ENCODE results near the gene SLC29A1.
"Not testable (repeated sequence)": the region's sequence is repeated elsewhere in the genome, so short reads cannot be mapped to it uniquely, and the experiment has no call there.

SLC29A1 gene

DNA sequence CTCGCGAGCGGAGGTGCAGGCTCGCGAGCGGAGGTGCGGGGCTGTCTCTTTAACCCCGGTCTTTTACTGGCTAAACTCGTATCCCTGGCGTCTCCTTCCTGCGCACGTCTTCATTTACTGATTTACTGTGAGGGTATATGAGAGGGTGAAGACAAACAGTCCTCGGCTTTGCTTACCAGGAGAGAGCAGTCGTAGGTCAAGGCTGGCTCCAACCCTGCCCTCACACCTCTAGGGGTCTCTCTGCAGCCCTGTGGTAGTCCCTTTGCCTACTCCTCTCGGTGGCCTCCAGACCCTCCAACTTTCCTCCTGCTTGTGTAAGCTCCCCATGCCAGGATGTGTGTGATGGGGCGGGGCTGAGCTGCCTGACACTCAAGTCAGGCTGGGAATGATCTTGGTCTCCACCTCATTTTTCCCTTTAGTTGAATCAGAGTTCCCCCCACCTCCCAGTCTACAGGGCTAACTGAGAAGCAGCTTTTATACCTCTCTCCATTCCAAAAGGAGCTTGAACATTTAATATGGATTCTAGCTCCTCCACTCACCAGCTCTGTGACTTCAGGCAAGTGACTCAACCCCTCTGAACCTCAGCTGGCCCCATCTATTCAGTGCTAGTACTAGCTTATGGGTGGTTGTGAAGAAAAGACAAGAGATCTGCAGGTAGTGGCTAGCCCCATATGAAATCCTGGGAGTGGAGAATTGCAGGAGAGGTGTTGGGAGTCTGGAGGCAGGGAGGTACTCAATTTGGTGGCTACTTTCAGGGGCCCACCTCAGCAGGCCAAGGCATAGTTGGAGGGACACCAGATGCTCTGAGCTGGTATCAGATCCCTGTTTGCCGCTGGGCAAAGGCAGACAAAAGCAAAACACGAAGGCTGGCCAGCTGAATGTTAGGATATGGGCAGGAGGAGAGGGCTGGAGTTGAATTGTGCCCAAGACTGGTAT, 902 bp downstream of the SLC29A1 start:
- peak; percentile 34 for DNase-seq

DNA sequence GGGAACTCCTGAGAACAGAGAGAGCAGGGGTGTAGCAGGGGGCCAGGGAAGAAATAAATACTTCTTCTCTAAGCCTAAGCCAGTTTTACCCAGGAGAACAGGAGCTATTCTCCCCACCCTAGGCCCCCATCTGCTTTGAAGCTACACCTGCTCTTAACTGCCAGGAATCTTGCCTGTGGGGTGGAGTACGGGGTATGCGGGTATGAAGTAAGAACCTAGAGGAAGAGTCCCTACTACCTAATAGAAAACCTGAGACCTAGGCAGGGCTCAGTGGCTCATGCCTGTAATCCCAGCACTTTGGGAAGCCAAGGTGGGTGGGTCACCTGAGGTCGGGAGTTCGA, 1.5 kb downstream of the SLC29A1 start:
- no peak for DNase-seq

DNA sequence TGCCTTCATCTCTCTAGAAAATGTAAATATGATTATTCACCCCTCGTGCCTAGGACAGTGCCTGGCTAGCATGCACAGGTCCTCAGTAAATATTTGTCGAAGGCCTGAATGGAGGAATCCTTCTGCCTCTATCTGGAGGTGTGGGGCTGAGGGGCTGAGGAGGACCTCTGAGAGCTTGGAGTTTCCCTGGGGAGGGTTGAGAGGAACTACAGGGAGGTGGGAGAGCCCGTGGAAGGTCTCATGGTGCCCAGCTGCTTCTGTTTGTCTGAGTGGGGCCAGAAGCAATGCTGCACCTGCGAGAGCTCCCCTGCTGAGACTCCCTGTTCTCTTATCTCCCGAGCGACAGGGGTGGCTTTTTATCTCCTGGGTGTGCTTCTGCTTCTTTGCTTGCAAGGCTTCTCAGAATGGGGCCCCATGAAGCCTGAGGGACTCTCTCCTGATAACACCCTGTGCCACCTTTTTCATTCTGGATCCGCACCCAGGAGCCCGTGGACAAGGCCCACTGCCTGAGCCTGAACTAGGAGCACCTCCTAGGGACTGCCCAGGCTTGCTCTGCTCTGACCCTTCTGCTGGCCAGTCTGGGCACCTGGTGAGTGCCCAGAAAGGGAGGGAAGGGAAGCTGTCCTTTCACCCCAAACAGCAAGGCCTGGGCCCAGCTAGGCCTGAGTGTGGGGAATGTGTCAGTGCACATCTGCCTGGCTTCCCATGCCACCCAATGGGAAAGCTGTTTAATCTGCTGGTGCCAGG, 2.4 kb downstream of the SLC29A1 start:
- no peak for DNase-seq

DNA sequence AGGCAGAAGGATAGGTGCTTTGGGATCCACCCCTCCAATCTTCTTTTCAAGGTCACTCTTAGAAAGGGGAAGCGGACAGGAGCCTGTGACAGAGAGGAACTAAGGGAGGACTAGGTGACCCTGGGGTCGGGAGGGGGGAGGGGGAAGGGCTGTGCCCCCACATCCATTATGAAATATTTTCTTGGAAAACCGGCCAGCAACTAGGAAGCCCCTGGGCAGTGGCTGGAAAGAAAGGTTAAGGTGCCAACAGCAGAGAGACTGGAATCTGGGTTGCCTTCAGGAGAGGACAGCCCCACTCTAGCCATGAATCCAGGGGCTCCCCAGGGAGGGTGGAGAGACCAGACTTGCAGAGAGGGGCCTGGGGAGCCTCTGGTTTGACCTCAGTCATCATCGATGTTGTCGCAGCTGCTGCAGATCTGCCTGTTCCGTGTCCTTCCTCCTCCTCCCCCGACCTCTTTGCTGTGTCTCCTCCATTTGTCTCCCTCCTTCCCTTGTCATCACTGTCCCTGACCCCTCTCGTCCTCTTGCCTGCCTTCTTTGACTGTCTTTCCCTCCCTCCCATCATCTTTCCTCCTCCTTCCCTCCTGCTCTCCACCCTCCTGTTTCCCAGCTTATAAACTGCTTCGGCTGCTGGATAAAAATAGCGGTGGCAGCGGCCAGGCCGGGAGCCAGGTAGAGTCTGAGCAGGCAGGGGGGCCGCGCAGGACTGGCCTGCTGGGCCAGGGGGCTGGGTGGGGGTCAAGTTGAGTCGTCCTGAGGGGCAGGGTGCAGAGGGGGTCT, 3.2 kb downstream of the SLC29A1 start:
- DNase-seq = no peak

DNA sequence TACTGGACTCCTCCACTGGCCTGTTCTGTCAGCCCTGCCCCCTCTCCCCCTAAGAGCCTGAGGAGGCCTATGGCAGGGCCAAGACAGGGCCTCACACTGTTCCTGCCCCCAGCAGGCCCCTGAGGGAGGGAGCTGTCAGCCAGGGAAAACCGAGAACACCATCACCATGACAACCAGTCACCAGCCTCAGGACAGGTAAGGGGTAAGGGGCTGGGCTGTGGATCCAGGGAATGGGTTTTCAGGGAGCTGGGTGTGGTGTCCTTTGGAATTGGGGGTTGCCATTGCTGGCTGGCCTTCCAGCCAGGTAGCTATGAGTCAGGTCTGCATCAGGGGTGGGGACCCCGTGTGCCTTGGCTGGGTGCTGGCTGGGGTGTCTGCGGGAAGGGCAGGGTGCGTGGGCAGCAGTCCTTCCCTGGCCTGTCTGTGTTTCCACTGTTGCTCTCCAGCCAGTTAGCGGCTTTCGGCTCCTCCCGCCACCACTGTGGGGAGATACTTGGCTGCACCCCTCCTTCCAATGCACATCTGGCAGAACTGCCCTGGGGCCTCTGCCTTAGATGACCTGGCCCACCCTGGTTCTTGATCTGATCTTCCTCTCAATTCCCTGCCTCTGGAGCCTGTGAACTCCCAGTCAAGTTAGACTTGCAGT, 3.9 kb downstream of the SLC29A1 start:
- no peak for DNase-seq

DNA sequence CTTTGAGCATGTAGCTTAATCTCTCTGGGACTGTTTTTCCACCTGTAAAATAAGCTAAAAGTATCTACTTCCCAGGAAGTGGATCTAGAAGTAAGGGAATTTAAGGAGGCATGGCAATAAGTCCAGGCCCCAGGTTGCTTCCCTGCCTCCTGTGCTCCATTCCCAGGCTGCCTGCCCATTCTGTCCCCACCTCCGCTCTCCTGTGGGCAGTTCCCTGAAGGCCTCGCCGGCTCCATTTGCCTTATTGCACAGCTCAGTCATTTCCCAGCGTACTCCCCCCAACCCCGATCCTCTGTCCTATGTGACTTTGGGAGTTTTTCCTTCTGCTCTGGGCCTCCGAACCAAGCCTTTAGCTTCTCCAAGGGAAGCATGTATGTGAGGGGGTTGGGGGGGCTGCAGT, 4.6 kb downstream of the SLC29A1 start:
- DNase-seq = no peak

DNA sequence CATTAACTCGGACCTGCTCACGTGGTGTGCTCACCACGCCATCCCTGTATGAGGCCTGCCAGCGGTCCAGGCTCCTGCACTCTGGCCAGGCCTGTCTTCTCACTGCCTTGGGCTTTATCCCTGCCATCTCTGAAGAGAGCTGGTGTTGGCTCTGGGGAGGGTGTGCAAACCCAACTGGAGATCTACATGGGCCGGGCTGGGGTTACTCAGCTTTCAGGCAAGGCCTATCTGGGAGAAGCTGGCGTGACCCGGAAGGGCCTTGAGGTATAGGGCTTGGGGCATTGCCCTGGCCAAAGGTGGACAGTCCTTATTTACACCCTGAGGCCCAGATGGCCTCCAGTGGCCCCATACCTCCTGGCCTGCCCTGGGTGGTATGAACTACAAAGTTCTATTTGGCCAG, 5.0 kb downstream of the SLC29A1 start:
- no peak for DNase-seq

DNA sequence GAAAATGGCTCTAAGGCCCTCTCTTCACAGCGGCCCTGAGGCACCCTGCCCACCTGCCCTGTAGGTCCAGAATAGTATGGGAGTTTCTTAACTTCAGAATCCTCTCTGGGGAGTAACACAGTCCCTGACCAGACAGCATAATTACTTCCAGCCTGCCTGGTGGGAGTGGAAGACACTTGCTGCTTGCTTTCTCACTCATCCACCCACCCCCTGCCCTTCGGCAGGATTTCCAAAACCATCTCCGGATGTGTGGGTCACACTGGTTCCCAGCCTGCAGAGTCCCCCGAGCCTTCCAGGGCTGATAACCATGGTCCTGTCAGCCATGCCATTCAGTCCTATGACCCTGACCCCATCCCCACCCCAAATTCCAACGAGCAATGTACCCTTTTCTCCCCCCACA, 5.4 kb downstream of the SLC29A1 start:
- DNase-seq = no peak

DNA sequence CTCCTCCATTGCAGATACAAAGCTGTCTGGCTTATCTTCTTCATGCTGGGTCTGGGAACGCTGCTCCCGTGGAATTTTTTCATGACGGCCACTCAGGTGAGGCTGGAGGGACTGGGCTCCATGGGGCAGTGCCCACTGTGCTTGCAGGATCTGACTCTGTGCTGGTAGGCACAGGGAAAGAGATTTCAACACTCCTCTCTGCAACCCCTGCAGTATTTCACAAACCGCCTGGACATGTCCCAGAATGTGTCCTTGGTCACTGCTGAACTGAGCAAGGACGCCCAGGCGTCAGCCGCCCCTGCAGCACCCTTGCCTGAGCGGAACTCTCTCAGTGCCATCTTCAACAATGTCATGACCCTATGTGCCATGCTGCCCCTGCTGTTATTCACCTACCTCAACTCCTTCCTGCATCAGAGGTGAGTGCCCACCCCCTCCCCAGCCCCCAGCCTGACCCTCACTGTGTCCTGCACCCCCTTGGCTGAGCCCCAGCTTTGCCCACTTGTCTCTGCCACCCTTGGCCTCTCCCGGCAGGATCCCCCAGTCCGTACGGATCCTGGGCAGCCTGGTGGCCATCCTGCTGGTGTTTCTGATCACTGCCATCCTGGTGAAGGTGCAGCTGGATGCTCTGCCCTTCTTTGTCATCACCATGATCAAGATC, 6.1 kb downstream of the SLC29A1 start:
- no peak for DNase-seq

DNA sequence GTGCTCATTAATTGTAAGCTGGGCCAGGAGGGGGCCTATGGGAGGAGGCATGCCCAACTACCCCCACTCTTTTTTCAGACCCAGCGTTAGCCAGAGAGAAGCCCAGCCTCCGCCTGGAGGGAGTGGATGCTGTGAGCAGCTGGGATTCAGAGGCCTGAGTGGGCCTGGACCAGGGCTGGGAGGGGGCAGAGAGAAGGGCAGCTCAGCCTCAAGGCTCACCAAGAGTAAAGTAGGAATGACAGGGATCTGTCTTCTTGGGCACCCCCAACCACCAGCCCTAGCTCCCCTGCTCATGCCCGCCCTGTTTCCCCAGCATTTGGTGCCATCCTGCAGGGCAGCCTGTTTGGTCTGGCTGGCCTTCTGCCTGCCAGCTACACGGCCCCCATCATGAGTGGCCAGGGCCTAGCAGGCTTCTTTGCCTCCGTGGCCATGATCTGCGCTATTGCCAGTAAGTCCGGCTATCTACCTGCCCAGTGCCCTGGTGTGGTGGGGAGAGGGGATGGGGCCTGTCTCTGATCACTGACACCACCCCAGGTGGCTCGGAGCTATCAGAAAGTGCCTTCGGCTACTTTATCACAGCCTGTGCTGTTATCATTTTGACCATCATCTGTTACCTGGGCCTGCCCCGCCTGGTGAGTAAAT, 6.8 kb downstream of the SLC29A1 start:
- DNase-seq = no peak

DNA sequence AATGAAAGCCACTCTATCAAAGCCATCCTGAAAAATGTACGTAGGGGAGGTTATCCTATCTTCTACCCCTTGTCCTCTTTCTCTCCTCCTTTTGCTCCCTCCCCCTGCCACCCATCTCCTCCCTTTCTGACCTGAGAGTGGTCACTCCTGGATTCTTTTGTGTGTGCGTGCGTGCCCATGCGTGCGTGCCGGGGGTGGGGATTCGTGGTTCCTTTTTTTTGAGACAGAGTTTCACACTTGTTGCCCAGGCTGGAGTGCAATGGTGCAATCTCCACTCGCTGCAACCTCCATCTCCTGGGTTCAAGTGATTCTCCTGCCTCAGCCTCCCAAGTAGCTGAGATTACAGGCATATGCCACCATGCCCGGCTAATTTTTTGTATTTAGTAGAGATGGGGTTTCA, 8.0 kb downstream of the SLC29A1 start:
- DNase-seq = not testable (repeated sequence)

DNA sequence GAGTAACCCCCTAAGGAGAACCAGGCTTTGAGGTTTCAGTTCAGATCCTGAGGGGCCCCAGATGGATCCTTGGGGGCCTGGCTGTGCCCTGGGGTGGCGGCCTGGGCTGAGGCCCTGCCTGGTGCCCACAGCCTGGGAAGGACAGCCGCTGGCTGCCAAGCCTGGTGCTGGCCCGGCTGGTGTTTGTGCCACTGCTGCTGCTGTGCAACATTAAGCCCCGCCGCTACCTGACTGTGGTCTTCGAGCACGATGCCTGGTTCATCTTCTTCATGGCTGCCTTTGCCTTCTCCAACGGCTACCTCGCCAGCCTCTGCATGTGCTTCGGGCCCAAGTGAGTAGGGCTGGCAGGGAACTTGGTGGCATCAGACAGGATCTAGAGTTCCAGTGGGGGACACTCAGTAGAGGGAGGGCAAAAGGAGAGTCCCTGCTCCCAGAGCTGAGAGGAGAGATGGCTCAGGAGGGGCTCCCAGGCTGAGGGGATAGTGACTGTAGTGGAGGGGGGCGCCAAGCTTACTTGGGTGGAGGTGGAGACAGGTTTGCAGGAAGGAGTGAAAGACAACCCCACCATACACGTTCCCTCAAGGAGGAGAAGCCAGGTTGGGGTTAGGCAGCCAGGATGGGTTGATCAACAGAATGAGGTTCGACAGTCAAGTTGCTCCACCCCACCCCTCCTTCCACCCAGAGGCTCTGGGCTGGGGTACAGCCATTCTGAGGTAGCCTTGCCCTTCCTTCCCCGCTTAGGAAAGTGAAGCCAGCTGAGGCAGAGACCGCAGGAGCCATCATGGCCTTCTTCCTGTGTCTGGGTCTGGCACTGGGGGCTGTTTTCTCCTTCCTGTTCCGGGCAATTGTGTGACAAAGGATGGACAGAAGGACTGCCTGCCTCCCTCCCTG, 9.5 kb downstream of the SLC29A1 start:
- no peak for DNase-seq

DNA sequence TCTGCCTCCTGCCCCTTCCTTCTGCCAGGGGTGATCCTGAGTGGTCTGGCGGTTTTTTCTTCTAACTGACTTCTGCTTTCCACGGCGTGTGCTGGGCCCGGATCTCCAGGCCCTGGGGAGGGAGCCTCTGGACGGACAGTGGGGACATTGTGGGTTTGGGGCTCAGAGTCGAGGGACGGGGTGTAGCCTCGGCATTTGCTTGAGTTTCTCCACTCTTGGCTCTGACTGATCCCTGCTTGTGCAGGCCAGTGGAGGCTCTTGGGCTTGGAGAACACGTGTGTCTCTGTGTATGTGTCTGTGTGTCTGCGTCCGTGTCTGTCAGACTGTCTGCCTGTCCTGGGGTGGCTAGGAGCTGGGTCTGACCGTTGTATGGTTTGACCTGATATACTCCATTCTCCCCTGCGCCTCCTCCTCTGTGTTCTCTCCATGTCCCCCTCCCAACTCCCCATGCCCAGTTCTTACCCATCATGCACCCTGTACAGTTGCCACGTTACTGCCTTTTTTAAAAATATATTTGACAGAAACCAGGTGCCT, 10.2 kb downstream of the SLC29A1 start:
- no peak for DNase-seq

DNA sequence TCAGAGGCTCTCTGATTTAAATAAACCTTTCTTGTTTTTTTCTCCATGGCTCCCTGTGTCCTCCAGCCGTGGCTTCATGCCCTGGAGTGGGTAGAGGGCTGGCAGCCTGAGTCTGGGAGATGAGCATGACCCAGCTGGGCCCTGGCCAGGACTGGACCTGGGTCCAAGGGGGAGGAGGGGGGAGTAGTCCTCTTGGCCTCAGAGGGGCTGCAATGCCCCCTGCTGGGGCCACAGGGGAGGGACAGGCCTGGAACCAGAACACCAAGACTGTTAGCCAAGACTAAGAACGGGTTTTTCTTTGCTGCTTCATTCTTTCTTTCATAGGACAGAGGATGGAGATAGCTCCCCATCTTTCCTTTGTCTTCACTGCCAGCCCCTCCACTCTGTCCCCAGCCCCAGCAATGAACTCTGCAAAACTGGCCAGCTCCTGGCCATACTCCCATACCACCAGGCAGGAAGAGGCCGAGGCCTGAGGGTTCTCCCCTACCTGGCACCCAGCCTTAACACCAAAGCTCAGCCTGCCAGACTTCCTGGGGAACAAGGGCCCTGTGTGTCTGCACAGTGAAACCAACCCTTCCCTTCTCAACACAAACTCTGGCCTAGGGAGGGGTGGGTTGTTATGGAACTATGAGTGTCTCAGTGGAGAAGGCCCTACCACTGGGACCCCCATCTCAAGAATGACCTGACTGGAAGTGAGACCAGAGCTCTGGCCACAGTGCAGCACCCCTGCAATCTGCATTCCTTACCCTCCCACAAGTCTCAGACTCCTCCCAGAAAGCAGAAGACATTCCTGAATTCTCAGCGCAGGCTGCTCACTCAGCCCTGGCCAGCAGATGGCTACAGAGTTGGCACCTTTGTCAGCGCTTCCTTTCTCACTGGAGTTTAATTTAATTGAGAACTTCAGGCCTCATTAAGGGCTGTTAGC, 11.0 kb downstream of the SLC29A1 start:
- no peak for DNase-seq

DNA sequence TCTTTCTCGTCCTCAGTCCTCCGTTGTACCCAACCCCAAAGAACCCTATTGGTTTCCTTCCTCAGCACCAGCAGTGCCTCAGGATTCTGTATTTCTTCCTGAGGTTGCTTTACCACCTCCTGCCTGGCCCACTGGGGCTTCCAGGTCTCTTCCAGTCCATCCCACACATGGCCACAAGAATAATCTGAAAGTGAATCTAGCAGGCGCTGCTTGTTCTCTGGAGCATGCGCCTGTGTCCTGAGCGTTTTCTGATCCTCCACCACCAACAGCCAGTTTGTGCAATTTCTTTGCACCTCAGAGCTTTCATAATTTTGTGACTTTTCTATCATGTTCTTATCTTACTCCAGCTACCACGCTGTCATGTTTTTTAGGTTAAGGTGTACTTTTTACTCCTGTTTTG, 11.9 kb downstream of the SLC29A1 start:
- DNase-seq = no peak

DNA sequence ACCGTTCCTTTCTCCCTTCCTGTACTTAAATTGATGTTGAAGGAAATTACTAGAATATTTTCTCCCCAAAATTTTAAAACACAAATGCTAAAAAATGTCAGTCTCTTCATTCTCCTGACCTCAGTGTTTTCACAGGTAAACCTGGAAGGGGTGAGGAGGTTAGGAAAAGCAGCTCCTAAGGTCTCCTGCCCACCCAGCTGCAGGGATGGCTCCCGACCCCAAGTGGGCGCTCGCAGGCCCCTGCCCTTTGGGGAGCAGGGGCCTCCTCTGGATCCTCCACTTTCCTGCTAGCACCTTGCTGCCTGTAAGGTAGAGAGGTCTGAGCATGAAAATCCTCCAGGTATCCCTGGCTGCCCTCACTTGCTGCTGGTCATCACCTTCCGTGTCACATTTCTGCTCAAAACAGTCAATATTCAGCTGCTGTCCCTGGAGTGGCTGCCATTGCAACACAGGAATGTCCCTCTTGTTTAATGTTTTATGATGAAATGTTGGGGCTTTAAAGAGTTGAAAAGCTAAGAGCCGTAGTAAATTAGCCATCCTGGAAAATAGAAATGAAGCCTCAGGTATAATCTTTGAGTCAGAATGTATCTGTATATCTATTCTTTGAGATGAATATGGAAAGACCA, 12.6 kb downstream of the SLC29A1 start:
- DNase-seq = no peak

DNA sequence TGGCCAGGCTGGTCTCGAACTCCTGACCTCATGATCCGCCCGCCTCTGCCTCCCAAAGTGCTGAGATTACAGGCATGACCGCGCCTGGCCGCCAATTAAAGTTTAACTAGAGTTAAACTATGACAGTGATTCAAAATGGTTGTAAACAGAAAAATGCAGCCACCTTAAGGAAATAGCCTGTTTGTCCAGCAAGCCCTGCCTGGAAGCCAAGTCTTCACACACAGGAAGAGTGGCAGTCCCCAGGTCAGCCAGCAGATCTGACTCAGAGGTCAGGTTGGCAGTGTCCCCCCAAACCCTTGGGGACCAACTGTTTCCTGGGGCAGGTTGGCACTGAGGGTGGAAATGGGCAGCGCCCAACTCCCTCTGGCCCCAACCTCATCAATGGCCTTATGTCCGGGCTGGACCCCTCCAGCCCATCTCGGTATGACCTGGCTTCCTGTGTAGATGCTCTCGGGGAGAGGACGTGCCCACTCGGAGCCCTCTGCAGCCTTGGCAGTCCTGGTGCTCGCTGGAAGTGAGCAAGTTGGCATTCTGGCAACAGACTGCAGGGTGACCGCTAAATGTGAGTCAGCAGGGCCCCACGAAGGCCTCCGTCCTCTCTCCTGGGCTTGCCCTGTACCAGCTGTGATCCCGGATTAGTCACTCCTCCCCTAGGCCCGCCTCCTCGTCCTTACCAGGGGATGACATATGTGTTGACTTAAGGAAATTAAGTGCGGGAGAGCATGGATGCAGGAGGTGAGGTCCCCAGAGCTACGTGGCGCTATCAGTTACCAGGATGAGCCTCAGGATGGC, 13.8 kb downstream of the SLC29A1 start:
- DNase-seq = peak; percentile 51

DNA sequence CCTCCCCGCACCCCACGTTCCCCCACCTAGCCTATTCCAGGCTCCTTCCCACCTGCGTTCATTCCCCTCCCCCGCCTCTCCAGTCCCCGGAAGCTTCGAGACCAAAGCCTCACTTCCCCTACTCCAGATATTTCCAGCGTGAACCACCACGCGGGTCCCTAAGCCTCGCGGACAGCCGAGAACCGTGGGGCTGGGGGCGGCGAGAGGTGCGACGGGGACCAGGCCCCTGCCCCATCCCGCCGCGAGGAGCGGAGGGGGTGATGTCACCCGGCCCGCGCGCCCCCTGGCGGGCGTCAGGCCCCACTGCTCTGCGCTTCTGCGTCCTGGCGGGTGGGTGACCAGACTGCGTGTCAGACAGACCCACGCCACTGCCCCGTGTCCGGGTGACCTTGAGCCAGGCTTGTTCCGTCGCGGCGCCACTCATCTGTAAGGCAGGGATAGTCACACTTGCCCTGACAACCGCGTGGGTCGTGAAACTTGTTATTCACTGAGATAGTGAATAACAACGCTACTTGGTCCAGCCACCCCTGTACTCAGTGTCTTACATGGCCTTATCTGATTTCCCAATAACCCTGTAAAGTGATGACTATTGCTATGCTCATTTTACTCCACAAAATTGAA, 14.5 kb downstream of the SLC29A1 start:
- DNase-seq = peak; percentile 80

Measured in activated naive CD4-positive, alpha-beta T cell treated with anti-CD3 and anti-CD28 coated beads, Interleukin-2, amount 50 U/mL, for 16 hours (primary cell).